Subcutaneous abdominal adipose tissue (tissue), 5 donors: ENCODE data around the gene LYRM2.

Source experiments
- H3K27ac ChIP-seq: one replicate; pipeline ENCODE4 v1.7.0; 2013; ENCODE audit warnings: low read depth, mild to moderate bottlenecking, inconsistent platforms, low read length, moderate library complexity
- H3K27me3 ChIP-seq, 5 donors: one replicate each; pipeline ENCODE4 v1.7.0; 2013; ENCODE audit warnings: low read length in 5 of 5, inconsistent platforms in 1 of 5; ENCODE audit not compliant: control insufficient read depth in 5 of 5, insufficient read depth in 4 of 5
- H3K36me3 ChIP-seq, 5 donors: one replicate each; pipeline ENCODE4 v1.7.0; 2013; ENCODE audit warnings: low read length in 5 of 5; ENCODE audit not compliant: control insufficient read depth in 5 of 5, insufficient read depth in 5 of 5
- H3K4me1 ChIP-seq, 5 donors: one replicate each; pipeline ENCODE4 v1.7.0; 2013; ENCODE audit warnings: low read length in 5 of 5, mild to moderate bottlenecking in 3 of 5, moderate library complexity in 1 of 5; ENCODE audit not compliant: control insufficient read depth in 5 of 5, insufficient read depth in 5 of 5
- H3K4me3 ChIP-seq, 5 donors: one replicate each; pipeline ENCODE4 v1.7.0; 2013; ENCODE audit warnings: low read length in 5 of 5, low read depth in 1 of 5
- H3K9ac ChIP-seq, 5 donors: one replicate each; pipeline ENCODE4 v1.7.0; 2013; ENCODE audit warnings: low read length in 5 of 5, mild to moderate bottlenecking in 4 of 5, moderate library complexity in 3 of 5
- H3K9me3 ChIP-seq, 5 donors: one replicate each; pipeline ENCODE4 v1.7.0; 2013; ENCODE audit warnings: low read length in 5 of 5; ENCODE audit not compliant: control insufficient read depth in 5 of 5
- donor health status: healthy.
- donor health status: healthy.
- donor health status: healthy.
- donor health status: healthy.
- donor health status: healthy.

Gene LYRM2

DNA sequence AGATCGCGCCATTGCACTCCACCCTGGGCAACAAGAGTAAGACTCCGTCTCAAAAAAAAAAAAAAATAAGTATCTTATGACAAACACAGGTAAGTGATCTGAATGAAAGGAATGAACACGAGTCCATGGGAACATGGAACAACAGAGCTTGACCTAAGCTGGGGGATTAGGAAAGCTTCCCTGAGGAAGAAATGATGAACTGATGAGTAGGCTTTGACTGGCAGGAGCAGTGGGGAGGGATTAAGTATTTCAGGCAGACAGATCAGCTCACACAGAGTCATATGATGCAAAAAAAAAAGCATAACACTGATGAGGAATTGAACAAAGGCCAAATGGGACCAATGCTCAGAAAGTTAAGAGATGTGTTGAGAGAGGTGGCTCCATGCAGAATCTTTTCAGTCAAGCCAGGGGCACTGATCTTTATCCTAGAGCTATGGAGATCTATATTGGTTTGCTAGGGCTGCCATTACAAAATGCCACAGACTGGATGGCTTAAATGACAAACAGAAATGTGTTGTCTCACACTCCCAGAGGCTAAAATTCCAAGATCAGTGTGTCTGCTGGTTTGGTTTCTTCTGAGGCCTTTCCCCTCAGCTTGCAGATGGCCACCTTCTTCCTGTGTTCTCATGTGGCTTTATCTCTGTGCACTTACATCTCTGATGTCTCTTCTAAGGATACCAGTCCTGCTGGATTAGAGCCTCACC lies 120.0 kb downstream of the LYRM2 start:
- H3K4me1 ChIP-seq: no peaks in the 10 kb centered on the region
- no peaks in the 10 kb centered on the region for H3K27me3 ChIP-seq
- H3K4me3 ChIP-seq: no peak overlapping the region
- H3K36me3 ChIP-seq: no peaks in the 10 kb centered on the region
- H3K27ac ChIP-seq: no peak overlapping the region
- H3K9ac ChIP-seq: no peak overlapping the region
- H3K9me3 ChIP-seq: no peaks in the 10 kb centered on the region
